ENCODE data around the gene CCDC97.

The CCDC97 gene

DNA sequence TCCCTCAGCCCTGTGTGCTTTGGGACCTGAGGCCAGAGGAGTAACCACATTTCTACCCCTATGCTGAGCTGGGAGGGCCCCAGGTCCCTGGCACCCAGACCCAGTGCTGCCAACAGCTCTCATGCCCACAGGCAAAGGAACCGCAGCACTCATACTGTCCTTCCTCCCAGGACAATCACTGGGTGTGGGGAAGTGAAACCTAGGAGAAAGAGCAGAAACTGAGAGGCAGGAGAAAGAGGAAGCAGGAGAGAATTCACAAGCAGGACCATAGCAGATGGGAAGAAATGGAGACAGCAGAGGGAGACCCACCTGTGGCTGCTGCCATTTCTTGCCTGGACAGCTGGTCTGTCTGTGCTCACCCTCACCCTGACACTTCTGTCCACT is 18.9 kb downstream of the CCDC97 start:
- Histone ChIP-seq H3K27ac (ENCODE audit: low read depth, low read length) (peak overlapping the region; percentile 91), H3K9me3 (ENCODE audit: insufficient read depth, low read length) (no peaks in the 10 kb centered on the region), H3K4me2 (ENCODE audit: low read depth, low read length, poor library complexity, severe bottlenecking) (peak overlapping the region; percentile 79), H2AFZ (ENCODE audit: low read depth, low read length, severe bottlenecking) (no peak overlapping the region), H3K9ac (ENCODE audit: low read length) (peak overlapping the region; percentile 65; the same call in 1 of the 2 replicates), H3K4me3 (ENCODE audit: insufficient read depth, low read length, poor library complexity, severe bottlenecking) (no peak overlapping the region), H4K20me1 (ENCODE audit: low read depth, low read length) (no peaks in the 10 kb centered on the region), H3K79me2 (ENCODE audit: insufficient read depth, low read length) (no peaks in the 10 kb centered on the region), H3F3A (ENCODE audit: insufficient read depth) (peaks cover 31% of the 10 kb centered on the region), H3K27me3 (ENCODE audit: low read length) (no peaks in the 10 kb centered on the region), H3K36me3 (ENCODE audit: low read length) (peaks cover 4% of the 10 kb centered on the region; the same call in 1 of the 2 replicates), H3K9me2 (replicated peaks; ENCODE audit: insufficient read depth, low read length) (no peaks in the 10 kb centered on the region)
- no peak for TF ChIP-seq EZH2phosphoT487 (conservative IDR thresholded peaks at IDR 0.05; ENCODE audit: low read length)
- no peak for TF ChIP-seq CTCF (IDR thresholded peaks at IDR 0.05; ENCODE audit: insufficient read depth, low read length, poor library complexity, severe bottlenecking)

GRCh38 chr19:41330481-41330880 is 20.5 kb downstream of the CCDC97 start:
- Histone ChIP-seq H3K4me2 (ENCODE audit: low read depth, low read length, poor library complexity, severe bottlenecking) (no peak overlapping the region), H3K9me3 (ENCODE audit: insufficient read depth, low read length) (no peaks in the 10 kb centered on the region), H3F3A (ENCODE audit: insufficient read depth) (peaks cover 22% of the 10 kb centered on the region)

GRCh38 chr19:41330946-41331678 is 21.1 kb downstream of the CCDC97 start:
- Histone ChIP-seq H3K9me3 (ENCODE audit: insufficient read depth, low read length) (no peaks in the 10 kb centered on the region), H3K9ac (ENCODE audit: low read length) (no peak overlapping the region), H3K79me2 (ENCODE audit: insufficient read depth, low read length) (no peaks in the 10 kb centered on the region), H3K4me3 (ENCODE audit: insufficient read depth, low read length, poor library complexity, severe bottlenecking) (no peak overlapping the region), H3K9me2 (replicated peaks; ENCODE audit: insufficient read depth, low read length) (no peaks in the 10 kb centered on the region), H3K27ac (ENCODE audit: low read depth, low read length) (no peak overlapping the region), H3K27me3 (ENCODE audit: low read length) (no peaks in the 10 kb centered on the region), H3K36me3 (ENCODE audit: low read length) (peaks cover 4% of the 10 kb centered on the region; the same call in 1 of the 2 replicates), H4K20me1 (ENCODE audit: low read depth, low read length) (no peaks in the 10 kb centered on the region), H2AFZ (ENCODE audit: low read depth, low read length, severe bottlenecking) (no peak overlapping the region), H3F3A (ENCODE audit: insufficient read depth) (peaks cover 22% of the 10 kb centered on the region), H3K4me2 (ENCODE audit: low read depth, low read length, poor library complexity, severe bottlenecking) (no peak overlapping the region)
- TF ChIP-seq CTCF (IDR thresholded peaks at IDR 0.05; ENCODE audit: insufficient read depth, low read length, poor library complexity, severe bottlenecking), result no peak
- TF ChIP-seq EZH2phosphoT487 (conservative IDR thresholded peaks at IDR 0.05; ENCODE audit: low read length), result no peak

More at GRCh38 chr19:41330481-41330880, 20.5 kb downstream of the CCDC97 start:
- no peak overlapping the region for H2AFZ ChIP-seq (ENCODE audit: low read depth, low read length, severe bottlenecking)
- peaks cover 4% of the 10 kb centered on the region; the same call in 1 of the 2 replicates for H3K36me3 ChIP-seq (ENCODE audit: low read length)
- H3K9me2 ChIP-seq (replicated peaks; ENCODE audit: insufficient read depth, low read length), result no peaks in the 10 kb centered on the region
- TF ChIP-seq EZH2phosphoT487 (conservative IDR thresholded peaks at IDR 0.05; ENCODE audit: low read length) (no peak), CTCF (IDR thresholded peaks at IDR 0.05; ENCODE audit: insufficient read depth, low read length, poor library complexity, severe bottlenecking) (no peak)
- H3K79me2 ChIP-seq (ENCODE audit: insufficient read depth, low read length), result no peaks in the 10 kb centered on the region
- no peaks in the 10 kb centered on the region for H4K20me1 ChIP-seq (ENCODE audit: low read depth, low read length)
- no peak overlapping the region for H3K4me3 ChIP-seq (ENCODE audit: insufficient read depth, low read length, poor library complexity, severe bottlenecking)
- H3K27ac ChIP-seq (ENCODE audit: low read depth, low read length), result no peak overlapping the region
- no peak overlapping the region for H3K9ac ChIP-seq (ENCODE audit: low read length)
- no peaks in the 10 kb centered on the region for H3K27me3 ChIP-seq (ENCODE audit: low read length)
